ENCODE results near the gene LCTL. TPM values are rescaled to one million over a fixed set of nuclear protein-coding genes. Genes with fewer than 3 reads are reported as not detected.

Gene LCTL
- polyA plus RNA-seq, 1 donor from 2014 or later: not detected

DNA sequence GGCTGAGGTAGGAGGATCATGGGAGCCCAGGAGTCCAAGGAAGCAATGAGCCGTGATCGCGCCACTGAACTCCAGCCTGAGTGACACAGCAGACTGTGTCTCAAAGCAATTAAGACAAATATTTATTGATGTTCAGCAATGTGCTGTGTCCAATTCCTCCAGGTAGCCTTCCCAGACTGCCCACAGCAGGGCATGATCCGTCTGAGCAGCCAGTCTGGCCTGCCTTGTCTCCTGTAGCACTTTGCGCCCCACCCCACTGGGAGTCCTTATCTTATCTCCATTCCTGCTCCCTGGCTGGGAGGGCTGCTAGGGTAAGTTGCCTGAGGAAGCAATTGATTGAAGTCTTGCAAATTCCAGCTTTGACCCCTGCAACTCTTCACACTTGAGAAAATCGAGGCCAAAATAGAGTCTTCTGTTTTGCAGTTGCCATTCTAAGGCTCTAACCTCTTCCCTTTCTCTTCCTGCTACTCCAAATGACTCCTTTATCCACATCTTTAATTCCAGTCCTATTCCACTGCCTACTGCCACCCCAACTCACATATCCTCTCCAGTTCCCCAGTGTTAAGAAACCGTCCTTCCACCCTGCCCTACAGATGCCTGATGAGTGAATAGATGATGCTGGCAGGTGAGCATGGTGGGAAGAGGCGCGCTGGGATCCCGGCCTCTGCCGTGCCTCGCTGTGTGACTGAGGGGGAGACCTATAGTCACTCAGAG, 26.9 kb upstream of the LCTL start:
- H2AFZ ChIP-seq (ENCODE audit: low read depth, low read length): no peak overlapping the region
- no peak overlapping the region for H3K9ac ChIP-seq (ENCODE audit: low read length)

DNA sequence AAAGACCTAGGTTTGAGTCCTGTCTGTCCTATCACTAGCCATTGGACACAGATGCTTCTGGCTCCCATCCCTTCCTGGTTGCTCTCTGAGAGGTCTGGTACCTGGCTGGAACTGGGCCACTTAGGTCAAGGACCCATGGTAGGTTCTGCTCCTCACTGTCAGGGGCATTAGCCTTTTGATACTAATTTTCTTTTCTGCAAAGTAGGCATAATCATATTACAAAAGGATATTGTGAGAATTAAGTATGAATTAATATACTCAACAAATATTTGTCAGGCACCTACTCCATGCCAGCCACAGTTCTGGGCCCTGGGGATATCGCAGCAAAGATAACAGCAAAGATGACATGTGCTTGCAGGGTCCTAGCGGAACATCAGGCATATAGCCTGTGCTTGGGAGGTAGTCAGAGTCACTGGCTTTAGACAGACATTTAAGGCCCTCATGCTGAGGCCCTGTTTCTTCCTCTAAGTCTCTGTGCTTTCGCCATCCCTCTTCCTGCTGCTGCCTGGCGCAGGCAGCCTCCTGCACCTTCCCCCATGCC, 25.6 kb upstream of the LCTL start:
- Histone ChIP-seq H3K4me2 (ENCODE audit: low read length) (no peak overlapping the region), H2AFZ (ENCODE audit: low read depth, low read length) (no peak overlapping the region), H3K9me2 (ENCODE audit: insufficient read depth, low read length) (no peaks in the 10 kb centered on the region), H3K4me3 (ENCODE audit: low read length) (no peak overlapping the region), H3K27me3 (ENCODE audit: insufficient read depth, low read depth, low read length) (no peaks in the 10 kb centered on the region), H3K79me2 (replicated peaks; ENCODE audit: insufficient read depth, low read length) (no peaks in the 10 kb centered on the region), H3K9ac (ENCODE audit: low read length) (no peak overlapping the region), H3K27ac (ENCODE audit: low read length) (no peak overlapping the region), H4K20me1 (ENCODE audit: insufficient read depth) (no peaks in the 10 kb centered on the region), H3K36me3 (ENCODE audit: insufficient read depth, low read length) (no peaks in the 10 kb centered on the region), H3F3A (ENCODE audit: insufficient read depth, low read length, poor library complexity, severe bottlenecking) (no peaks in the 10 kb centered on the region), H3K9me3 (ENCODE audit: low read length) (no peaks in the 10 kb centered on the region)
- TF ChIP-seq, protein P1, sequence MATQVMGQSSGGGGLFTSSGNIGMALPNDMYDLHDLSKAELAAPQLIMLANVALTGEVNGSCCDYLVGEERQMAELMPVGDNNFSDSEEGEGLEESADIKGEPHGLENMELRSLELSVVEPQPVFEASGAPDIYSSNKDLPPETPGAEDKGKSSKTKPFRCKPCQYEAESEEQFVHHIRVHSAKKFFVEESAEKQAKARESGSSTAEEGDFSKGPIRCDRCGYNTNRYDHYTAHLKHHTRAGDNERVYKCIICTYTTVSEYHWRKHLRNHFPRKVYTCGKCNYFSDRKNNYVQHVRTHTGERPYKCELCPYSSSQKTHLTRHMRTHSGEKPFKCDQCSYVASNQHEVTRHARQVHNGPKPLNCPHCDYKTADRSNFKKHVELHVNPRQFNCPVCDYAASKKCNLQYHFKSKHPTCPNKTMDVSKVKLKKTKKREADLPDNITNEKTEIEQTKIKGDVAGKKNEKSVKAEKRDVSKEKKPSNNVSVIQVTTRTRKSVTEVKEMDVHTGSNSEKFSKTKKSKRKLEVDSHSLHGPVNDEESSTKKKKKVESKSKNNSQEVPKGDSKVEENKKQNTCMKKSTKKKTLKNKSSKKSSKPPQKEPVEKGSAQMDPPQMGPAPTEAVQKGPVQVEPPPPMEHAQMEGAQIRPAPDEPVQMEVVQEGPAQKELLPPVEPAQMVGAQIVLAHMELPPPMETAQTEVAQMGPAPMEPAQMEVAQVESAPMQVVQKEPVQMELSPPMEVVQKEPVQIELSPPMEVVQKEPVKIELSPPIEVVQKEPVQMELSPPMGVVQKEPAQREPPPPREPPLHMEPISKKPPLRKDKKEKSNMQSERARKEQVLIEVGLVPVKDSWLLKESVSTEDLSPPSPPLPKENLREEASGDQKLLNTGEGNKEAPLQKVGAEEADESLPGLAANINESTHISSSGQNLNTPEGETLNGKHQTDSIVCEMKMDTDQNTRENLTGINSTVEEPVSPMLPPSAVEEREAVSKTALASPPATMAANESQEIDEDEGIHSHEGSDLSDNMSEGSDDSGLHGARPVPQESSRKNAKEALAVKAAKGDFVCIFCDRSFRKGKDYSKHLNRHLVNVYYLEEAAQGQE (IDR thresholded peaks at IDR 0.05; ENCODE audit: borderline replicate concordance): no peak
- TF ChIP-seq EP300 (conservative IDR thresholded peaks at IDR 0.05; ENCODE audit: poor library complexity, severe bottlenecking): no peak
- no peak for TF ChIP-seq MXI1 (conservative IDR thresholded peaks at IDR 0.05; ENCODE audit: poor library complexity, severe bottlenecking)
- TF ChIP-seq RAD21 (conservative IDR thresholded peaks at IDR 0.05): no peak

More for the DNA sequence above, 26.9 kb upstream of the LCTL start:
- Histone ChIP-seq H3K4me2 (ENCODE audit: low read length) (no peak overlapping the region), H3K9me3 (ENCODE audit: low read length) (no peaks in the 10 kb centered on the region), H3K4me3 (ENCODE audit: low read length) (no peak overlapping the region), H3K27ac (ENCODE audit: low read length) (no peak overlapping the region), H3K27me3 (ENCODE audit: insufficient read depth, low read depth, low read length) (no peaks in the 10 kb centered on the region), H3K36me3 (ENCODE audit: insufficient read depth, low read length) (no peaks in the 10 kb centered on the region), H3K9me2 (ENCODE audit: insufficient read depth, low read length) (no peaks in the 10 kb centered on the region), H4K20me1 (ENCODE audit: insufficient read depth) (no peaks in the 10 kb centered on the region), H3F3A (ENCODE audit: insufficient read depth, low read length, poor library complexity, severe bottlenecking) (no peaks in the 10 kb centered on the region), H3K79me2 (replicated peaks; ENCODE audit: insufficient read depth, low read length) (no peaks in the 10 kb centered on the region)
- TF ChIP-seq, protein P1 (IDR thresholded peaks at IDR 0.05; ENCODE audit: borderline replicate concordance): no peak
- TF ChIP-seq MXI1 (conservative IDR thresholded peaks at IDR 0.05; ENCODE audit: poor library complexity, severe bottlenecking): no peak
- no peak for TF ChIP-seq TAF1 (IDR thresholded peaks at IDR 0.05; ENCODE audit: low read depth)
- TF ChIP-seq RAD21 (conservative IDR thresholded peaks at IDR 0.05): no peak
- no peak for TF ChIP-seq EP300 (conservative IDR thresholded peaks at IDR 0.05; ENCODE audit: poor library complexity, severe bottlenecking)
- no peak for TF ChIP-seq SMC3 (conservative IDR thresholded peaks at IDR 0.05; ENCODE audit: poor library complexity)
- TF ChIP-seq, protein P2, sequence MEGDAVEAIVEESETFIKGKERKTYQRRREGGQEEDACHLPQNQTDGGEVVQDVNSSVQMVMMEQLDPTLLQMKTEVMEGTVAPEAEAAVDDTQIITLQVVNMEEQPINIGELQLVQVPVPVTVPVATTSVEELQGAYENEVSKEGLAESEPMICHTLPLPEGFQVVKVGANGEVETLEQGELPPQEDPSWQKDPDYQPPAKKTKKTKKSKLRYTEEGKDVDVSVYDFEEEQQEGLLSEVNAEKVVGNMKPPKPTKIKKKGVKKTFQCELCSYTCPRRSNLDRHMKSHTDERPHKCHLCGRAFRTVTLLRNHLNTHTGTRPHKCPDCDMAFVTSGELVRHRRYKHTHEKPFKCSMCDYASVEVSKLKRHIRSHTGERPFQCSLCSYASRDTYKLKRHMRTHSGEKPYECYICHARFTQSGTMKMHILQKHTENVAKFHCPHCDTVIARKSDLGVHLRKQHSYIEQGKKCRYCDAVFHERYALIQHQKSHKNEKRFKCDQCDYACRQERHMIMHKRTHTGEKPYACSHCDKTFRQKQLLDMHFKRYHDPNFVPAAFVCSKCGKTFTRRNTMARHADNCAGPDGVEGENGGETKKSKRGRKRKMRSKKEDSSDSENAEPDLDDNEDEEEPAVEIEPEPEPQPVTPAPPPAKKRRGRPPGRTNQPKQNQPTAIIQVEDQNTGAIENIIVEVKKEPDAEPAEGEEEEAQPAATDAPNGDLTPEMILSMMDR (IDR thresholded peaks at IDR 0.05; ENCODE audit: poor library complexity, severe bottlenecking): no peak
- TF ChIP-seq POLR2AphosphoS5 (IDR thresholded peaks at IDR 0.05): no peak
- no peak for TF ChIP-seq EZH2 (IDR thresholded peaks at IDR 0.05; ENCODE audit: borderline replicate concordance, insufficient read depth, low read length, poor library complexity, severe bottlenecking)

Data from neural cell (in vitro differentiated cells).